A549 treated with GW870086 at 1 μM for 4 hours (cell line): ENCODE measurements around the gene COMT. TPM values are rescaled to one million over a fixed set of nuclear protein-coding genes. Genes with fewer than 3 reads are reported as not detected.

Experiments
- total RNA-seq: library from RNA; stranded (reverse); fragments of 200-300 nt; extraction: Qiagen RNA extraction; gene quantifications from 5 replicates; pipeline ENCODE4 v1.2.3, GENCODE V29; 2022; ENCODE audit warnings: low read depth

COMT gene
- 121 to 166 TPM (median 154 TPM) in 5 replicates for total RNA-seq

DNA sequence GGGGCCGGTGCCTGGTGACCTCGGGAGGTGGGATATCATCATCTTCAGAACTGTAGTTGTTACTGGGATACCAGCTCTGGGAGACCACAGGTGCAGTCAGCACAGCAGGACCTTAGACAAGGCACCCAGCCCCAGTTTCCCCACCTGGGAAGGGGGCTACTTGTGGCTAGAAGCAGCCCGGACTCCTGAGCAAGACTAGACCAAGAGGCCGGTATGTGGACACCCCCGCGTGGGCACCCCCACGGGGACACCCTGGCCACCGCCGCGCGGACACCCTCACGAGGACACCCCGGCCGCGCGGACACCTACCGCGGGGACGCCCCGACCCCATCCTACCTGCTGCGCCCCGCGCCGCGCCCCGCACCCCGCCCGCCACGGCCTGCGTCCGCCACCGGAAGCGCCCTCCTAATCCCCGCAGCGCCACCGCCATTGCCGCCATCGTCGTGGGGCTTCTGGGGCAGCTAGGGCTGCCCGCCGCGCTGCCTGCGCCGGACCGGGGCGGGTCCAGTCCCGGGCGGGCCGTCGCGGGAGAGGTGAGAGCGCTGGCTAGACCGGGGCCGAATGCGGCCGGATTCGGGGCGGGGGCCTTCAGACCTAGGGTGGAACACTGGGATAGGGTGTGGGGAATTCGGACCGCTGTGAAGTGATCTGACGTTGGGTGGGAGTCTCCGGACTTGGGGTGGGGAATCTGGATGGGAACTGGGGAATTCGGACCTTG, at the start of gene COMT, which contains the start of gene TXNRD2:
Gene COMT (plus strand): TSS at position 408 of the 718 bp plus-strand sequence. CDS start 20,755 bp downstream, outside the sequence.
Gene TXNRD2 (minus strand): TSS at position 454 of the 718 bp plus-strand sequence. CDS start 15 bp downstream, at position 439.

DNA sequence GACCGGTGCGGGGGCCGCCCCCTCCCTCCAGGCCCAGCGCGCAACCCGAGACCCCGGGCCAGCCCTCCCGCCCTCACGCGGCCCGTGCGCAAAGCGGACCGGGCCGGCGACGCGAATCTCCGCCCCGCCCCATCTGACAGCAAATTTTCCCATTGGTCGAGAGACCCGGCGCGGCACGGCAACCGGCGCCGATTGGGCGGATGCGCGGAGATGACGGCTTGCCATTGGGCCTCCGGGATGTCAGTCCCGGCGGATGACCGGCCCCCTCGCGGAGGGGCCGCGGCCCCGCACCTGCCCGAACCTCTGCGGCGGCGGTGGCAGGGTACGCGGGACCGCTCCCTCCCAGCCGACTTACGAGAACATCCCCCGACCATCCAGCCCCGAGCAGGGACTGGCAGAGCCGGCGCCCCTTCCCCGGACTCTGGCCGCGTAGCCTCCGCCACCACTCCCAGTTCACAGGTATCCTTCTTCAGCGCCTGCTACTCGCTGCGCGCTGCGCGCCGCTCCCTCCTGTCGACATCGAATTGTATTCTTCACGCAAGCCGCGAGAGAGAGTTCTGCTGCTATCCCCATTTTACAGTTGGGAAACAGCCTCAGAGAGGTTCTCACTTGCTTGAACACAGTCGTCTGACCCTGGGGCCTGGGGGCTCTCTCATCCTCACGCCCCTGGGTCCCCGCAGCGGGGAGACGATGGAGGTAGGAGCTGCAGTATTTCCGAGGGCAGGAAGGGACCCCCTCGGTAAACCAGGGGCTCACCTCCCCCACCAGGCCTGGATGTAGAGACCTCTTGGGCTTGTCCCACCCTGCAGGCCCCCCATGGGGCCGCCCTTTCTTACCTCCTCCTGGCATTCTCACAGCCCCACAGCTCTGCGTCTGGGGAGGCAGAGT, 75.4 kb downstream of the COMT start, which contains the start of gene ARVCF:
Gene ARVCF (minus strand): TSS at position 90 of the 888 bp plus-strand sequence. CDS start 26,029 bp downstream, outside the sequence.

Other genes starting within 250 kb of the COMT start
- gene SEPTIN5, start 227.3 kb upstream of the COMT start, total RNA-seq: 7.0 to 10.2 TPM (median 9.5 TPM) in 5 replicates
- 0.45 to 1.9 TPM (median 1.5 TPM) in 5 replicates for gene GP1BB, start 218.2 kb upstream of the COMT start, total RNA-seq
- gene TBX1, start 181.0 kb upstream of the COMT start, total RNA-seq: 2.2 to 4.7 TPM (median 4.2 TPM) in 5 replicates
- gene GNB1L, start 86.9 kb upstream of the COMT start, total RNA-seq: 15.4 to 19.6 TPM (median 18.4 TPM) in 5 replicates
- gene RTL10, start 86.9 kb upstream of the COMT start, total RNA-seq: 5.0 to 8.4 TPM (median 7.8 TPM) in 5 replicates
- 26.1 to 43.0 TPM (median 34.7 TPM) in 5 replicates for gene TXNRD2, start within 50 bp of the COMT start, total RNA-seq
- gene ARVCF, start 75.1 kb downstream of the COMT start, total RNA-seq: 1.6 to 3.4 TPM (median 2.1 TPM) in 5 replicates
- gene TANGO2, start 79.3 kb downstream of the COMT start, total RNA-seq: 10.8 to 17.2 TPM (median 12.7 TPM) in 5 replicates
- gene DGCR8, start 138.5 kb downstream of the COMT start, total RNA-seq: 17.8 to 20.0 TPM (median 18.9 TPM) in 5 replicates
- 269 to 301 TPM (median 292 TPM) in 5 replicates for gene RANBP1, start 174.3 kb downstream of the COMT start, total RNA-seq
- gene TRMT2A, start 175.5 kb downstream of the COMT start, total RNA-seq: 18.7 to 24.7 TPM (median 22.9 TPM) in 5 replicates
- gene ZDHHC8, start 190.0 kb downstream of the COMT start, total RNA-seq: 23.0 to 37.1 TPM (median 34.3 TPM) in 5 replicates
- gene CCDC188, start 209.3 kb downstream of the COMT start, total RNA-seq: not detected in 5 replicates